K562 (cell line): ENCODE results near the gene SLC35A1. TPM values are rescaled to one million over a fixed set of nuclear protein-coding genes. Genes with fewer than 3 reads are reported as not detected.
A peak's percentile ranks its signal among the peaks of the same experiment; 100 is the strongest.

Experiments used
- ATAC-seq: fragments of 200-7000 bp; cut with Tn5 transposase; 3 replicates; pipeline ENCODE4 v1.9.1; 2020; ENCODE audit warnings: moderate library complexity
- BruUV-seq: library from RNA; stranded (reverse); fragments of 400-500 nt; replicated peaks from 2 replicates; lab custom pipeline; 2021; lab: Mats Ljungman, UMichigan
- CTCF ChIA-PET: fragments of 300-600 bp; formaldehyde crosslinking; extraction: SDS; loops from one replicate; lab custom pipeline; 2021; ENCODE audit warnings: low intra/inter-chr PET ratio; lab: Yijun Ruan, JAX
- POLR2A ChIA-PET: fragments of 300-600, 350-650 bp; sonication (Branson Sonifier 250); formaldehyde crosslinking; extraction: SDS; loops from one replicate; lab custom pipeline; 2021; ENCODE audit warnings: antibody characterized with exemption, inconsistent platforms; lab: Yijun Ruan, JAX
- DNase-seq, 4 experiments: peaks; one replicate each; pipeline versions ENCODE4 v3.0.0 to v3.0.0-alpha.2; 2011 to 2018; ENCODE audit warnings: low spot score in 3 of 4, mixed read lengths in 3 of 4; ENCODE audit errors: extremely low read depth in 1 of 4
- FAIRE-seq: peaks from 2 replicates; lab custom pipeline; 2011; peaks lifted over from hg19 to GRCh38; lab: Jason Lieb, UNC
- H2AFZ ChIP-seq: 2 replicates; pipeline ENCODE4 v1.6.0; 2011; ENCODE audit warnings: low read depth, low read length, control low read depth, inconsistent platforms
- H3K27ac ChIP-seq: fragments of 200-600 bp; 3 replicates; pipeline ENCODE4 v1.8.0; 2011; ENCODE audit warnings: low read depth, mild to moderate bottlenecking, control low read depth, inconsistent platforms, low read length, moderate library complexity, mixed read lengths; ENCODE audit errors: extremely low read depth
- H3K27me3 ChIP-seq, 2 experiments: fragments of 300-600 bp in 1 of 2; 2 replicates in 1 of 2; 3 replicates in 1 of 2; pipeline versions ENCODE4 v1.6.0 to v1.8.0; 2011; ENCODE audit warnings: inconsistent platforms in 2 of 2, low read length in 2 of 2, mild to moderate bottlenecking in 1 of 2, mixed read lengths in 1 of 2, moderate library complexity in 1 of 2; ENCODE audit not compliant: control insufficient read depth in 2 of 2, insufficient read depth in 2 of 2
- H3K36me3 ChIP-seq: fragments of 300-600 bp; 3 replicates; pipeline ENCODE4 v1.8.0; 2011; ENCODE audit warnings: mild to moderate bottlenecking, low read length, inconsistent platforms; ENCODE audit not compliant: control insufficient read depth, insufficient read depth
- H3K4me1 ChIP-seq, 2 experiments: fragments of 200-600 bp in 1 of 2; replicated peaks in 1 of 2; 2 replicates in 1 of 2; 3 replicates in 1 of 2; pipeline versions ENCODE4 v1.5.1 to v1.8.0; 2011; ENCODE audit warnings: inconsistent platforms in 2 of 2, low read length in 2 of 2, mild to moderate bottlenecking in 1 of 2, mixed read lengths in 1 of 2, moderate library complexity in 1 of 2; ENCODE audit not compliant: control insufficient read depth in 2 of 2, insufficient read depth in 2 of 2
- H3K4me2 ChIP-seq: 2 replicates; pipeline ENCODE4 v1.6.1; 2011; ENCODE audit warnings: low read length, control low read depth, inconsistent platforms, mixed read lengths; ENCODE audit not compliant: insufficient read depth
- H3K4me3 ChIP-seq: fragments of 200-600 bp; sonication (generic), shearing (Covaris generic); 2 replicates; pipeline ENCODE4 v1.5.1; 2016; ENCODE audit warnings: control low read depth, inconsistent platforms
- H3K79me2 ChIP-seq: fragments of 200-600 bp; 3 replicates; pipeline ENCODE4 v1.8.0; 2011; ENCODE audit warnings: low read length, inconsistent platforms; ENCODE audit not compliant: control insufficient read depth, insufficient read depth
- H3K9ac ChIP-seq, 2 experiments: 2 replicates each; pipeline versions ENCODE4 v1.6.0 to v1.6.1; 2011; ENCODE audit warnings: low read depth in 2 of 2, low read length in 2 of 2, control low read depth in 1 of 2, inconsistent platforms in 1 of 2, mild to moderate bottlenecking in 1 of 2, mixed read lengths in 1 of 2; ENCODE audit not compliant: insufficient read depth in 1 of 2
- H3K9me1 ChIP-seq: one replicate; pipeline ENCODE4 v1.6.0; 2011; ENCODE audit warnings: inconsistent platforms, mild to moderate bottlenecking, low read length, moderate library complexity; ENCODE audit not compliant: control insufficient read depth, insufficient read depth
- H3K9me3 ChIP-seq: replicated peaks from 2 replicates; pipeline ENCODE4 v1.5.1; 2011; ENCODE audit warnings: low read depth, low read length, inconsistent platforms; ENCODE audit not compliant: control insufficient read depth, insufficient read depth
- H4K20me1 ChIP-seq: replicated peaks from 2 replicates; pipeline ENCODE4 v1.6.1; 2011; ENCODE audit warnings: low read length, inconsistent platforms, mixed read lengths; ENCODE audit not compliant: control insufficient read depth, insufficient read depth
- CBX3 ChIP-seq, 2 experiments: IDR thresholded peaks; 1 replicate in 1 of 2; 2 replicates in 1 of 2; pipeline ENCODE4 v1.6.1; 2012; ENCODE audit warnings: inconsistent platforms in 2 of 2, low read length in 2 of 2, borderline replicate concordance in 1 of 2, control low read depth in 1 of 2
- NCOA6 ChIP-seq: fragments of 450-650 bp; IDR thresholded peaks from 2 replicates; pipeline ENCODE4 v1.6.1; 2017; ENCODE audit warnings: mild to moderate bottlenecking
- NONO ChIP-seq, 2 experiments: fragments of 200-400 bp in 1 of 2; fragments of 450-650 bp in 1 of 2; formaldehyde crosslinking in 1 of 2; IDR thresholded peaks; 2 replicates each; pipeline ENCODE4 v1.6.1; 2017; ENCODE audit warnings: low read depth in 2 of 2, mild to moderate bottlenecking in 2 of 2, moderate library complexity in 2 of 2, low read length in 1 of 2
- NR0B1 ChIP-seq: fragments of 450-650 bp; IDR thresholded peaks from one replicate; pipeline ENCODE4 v1.6.1; 2018; ENCODE audit warnings: mild to moderate bottlenecking, moderate library complexity; ENCODE audit not compliant: partially characterized antibody
- ZNF121 ChIP-seq: sonication (generic); formaldehyde crosslinking; conservative IDR thresholded peaks from 2 replicates; pipeline ENCODE4 v1.8.0; 2022; ENCODE audit warnings: missing genetic modification reagents
- ZNF280A ChIP-seq: fragments of 450-650 bp; IDR thresholded peaks from 2 replicates; pipeline ENCODE4 v1.6.1; 2018; ENCODE audit warnings: mild to moderate bottlenecking, low read depth; ENCODE audit not compliant: partially characterized antibody
- WGBS: fragments of 100-300 bp; shearing (Covaris generic); methylation state at CpG from one replicate; pipeline ENCODE4 v1.1.6; 2016; ENCODE audit warnings: low coverage, mixed read lengths; ENCODE audit not compliant: insufficient coverage; ENCODE audit errors: missing lambda C conversion rate; 5-methylcytosine and 5-hydroxymethylcytosine counted together
- in situ Hi-C: fragments of 300-500 bp; cut with MboI; formaldehyde crosslinking; loops from 4 replicates; pipeline ENCODE4 v1.15.0; 2018; ENCODE audit warnings: inconsistent platforms, mixed read lengths
- intact Hi-C: fragments of 100-400 bp; cut with micrococcal nuclease; formaldehyde crosslinking; loops from 2 replicates; pipeline ENCODE4 v1.14.2; 2022
- polyA plus RNA-seq, 8 experiments: library from polyadenylated mRNA; depleted of rRNA in 4 of 8; stranded (reverse) in 5 of 8; unstranded in 3 of 8; fragments of >200 nt; fragmentation: Nextera tagmentation in 2 of 8; fragmentation: Illumina TruSeq in 1 of 8; extraction: Ambion mirVana in 2 of 8; extraction: Trizol in 1 of 8; gene quantifications; 2 replicates each; pipeline versions ENCODE4 v1.2.1 to v1.2.3, GENCODE V29; 2011 to 2014; ENCODE audit warnings: inconsistent platforms in 1 of 8, missing spikeins in 1 of 8
- total RNA-seq, 7 experiments: library from RNA; depleted of rRNA in 6 of 7; stranded (reverse); fragments of >200 nt in 6 of 7; fragmentation: Illumina TruSeq in 2 of 7; extraction: Trizol in 2 of 7; gene quantifications; 2 replicates each; pipeline versions ENCODE4 v1.2.1 to v1.2.3, GENCODE V29; 2011 to 2021; ENCODE audit warnings: low replicate concordance in 1 of 7

SLC35A1 gene
- total and polyA plus RNA-seq, 9 of the 15 experiments (the other 6 are each of a cell fraction or from before 2014, with no cell fraction given), result 7.5 to 37.1 (median 14.9) TPM

- CTCF ChIA-PET, result no interaction called here
- H3K9me1 ChIP-seq, result no peaks in the 10 kb centered on the region
- no peaks in the 10 kb centered on the region for H3K79me2 ChIP-seq
- no peaks in the 10 kb centered on the region for H3K9me3 ChIP-seq
- H3K27ac ChIP-seq, result no peak overlapping the region
- TF ChIP-seq ZNF121 (CRISPR knock-in tag) (peak; percentile 45), NONO (IDR thresholded peaks at IDR 0.05; ENCODE audit: low read depth in 2 of 2, low read length in 1 of 2) (no peak)
- TF ChIP-seq, all 486 proteins: peak for 1
- Histone ChIP-seq H3K36me3 (peaks cover 45% of the 10 kb centered on the region), H3K27me3 (no peaks in the 10 kb centered on the region), H3K4me2 (no peak overlapping the region), H3K9ac (no peak overlapping the region), H3K4me1 (no peaks in the 10 kb centered on the region), H4K20me1 (no peaks in the 10 kb centered on the region), H3K4me3 (no peak overlapping the region), H2AFZ (no peak overlapping the region)
- no peak for DNase-seq
- no TSS peak for BruUV-seq
- POLR2A ChIA-PET, result no interaction called here
- in situ Hi-C loops (no loop called here), intact Hi-C loops (no loop called here)
- 92% methylated on average over 1 of the region's 1 CpG for WGBS
- no peak for ATAC-seq
- FAIRE-seq, result no peak
These were observed 65.9 kb downstream of the SLC35A1 start for GRCh38 chr6:87538510-87539260.

GRCh38 chr6:87539554-87539953 lies 66.8 kb downstream of the SLC35A1 start:
- ATAC-seq (no peak), FAIRE-seq (no peak), DNase-seq (no peak)
- Histone ChIP-seq H3K27ac (no peak overlapping the region), H3K4me3 (no peak overlapping the region), H4K20me1 (no peaks in the 10 kb centered on the region), H3K9me3 (no peaks in the 10 kb centered on the region), H2AFZ (no peak overlapping the region), H3K4me2 (no peak overlapping the region), H3K9ac (no peak overlapping the region), H3K36me3 (peaks cover 54% of the 10 kb centered on the region), H3K27me3 (no peaks in the 10 kb centered on the region), H3K9me1 (no peaks in the 10 kb centered on the region), H3K79me2 (no peaks in the 10 kb centered on the region), H3K4me1 (no peaks in the 10 kb centered on the region)
- no TSS peak for BruUV-seq
- POLR2A ChIA-PET, result no interaction called here
- TF ChIP-seq CBX3 (IDR thresholded peaks at IDR 0.05; ENCODE audit: borderline replicate concordance in 1 of 2, low read length in 2 of 2), result 0 out of 3 replicates have a peak, but pooled peaks of 1 of the 2 experiments have one; percentile 65
- TF ChIP-seq NCOA6, result no peak
- TF ChIP-seq ZNF280A, result peak; percentile 25
- no peak for TF ChIP-seq NR0B1
- CTCF ChIA-PET, result no interaction called here
- intact Hi-C loops, result no loop called here
- in situ Hi-C loops, result no loop called here
- WGBS, result 96% methylated on average over 6 of the region's 6 CpGs
